ENCODE measurements around the gene ARPC1A.
"Not testable (repeated sequence)": the region's sequence is repeated elsewhere in the genome, so short reads cannot be mapped to it uniquely, and the experiment has no call there.

ARPC1A gene

GRCh38 chr7:99355098-99355497 lies 29.4 kb downstream of the ARPC1A start:
- H3K4me2 ChIP-seq (ENCODE audit: low read length): no peak overlapping the region

GRCh38 chr7:99357701-99358490 lies 32.2 kb downstream of the ARPC1A start:
- no peak overlapping the region for H4K12ac ChIP-seq (ENCODE audit: low read depth, low read length)
- no peak overlapping the region for H3K4me2 ChIP-seq (ENCODE audit: low read length)
- no peak overlapping the region for H3K14ac ChIP-seq (ENCODE audit: low read length)
- no peak overlapping the region for H3K4ac ChIP-seq (ENCODE audit: low read depth, low read length)
- no peak overlapping the region for H4K91ac ChIP-seq (ENCODE audit: low read depth, low read length)
- no peak overlapping the region for H3K4me3 ChIP-seq (ENCODE audit: low read depth, low read length)
- H3K18ac ChIP-seq (ENCODE audit: low read length): no peak overlapping the region
- no peak overlapping the region for H2AFZ ChIP-seq (ENCODE audit: insufficient read depth, low read length, poor library complexity)
- DNase-seq: no peak
- H4K8ac ChIP-seq (ENCODE audit: low read depth, low read length): no peak overlapping the region
- H2AK5ac ChIP-seq (ENCODE audit: low read length): no peak overlapping the region
- H3K27me3 ChIP-seq (ENCODE audit: insufficient read depth, low read length): no peaks in the 10 kb centered on the region
- peaks cover 3% of the 10 kb centered on the region for H3K9me3 ChIP-seq (ENCODE audit: insufficient read depth, low read depth, low read length)
- H3K23ac ChIP-seq (ENCODE audit: low read length): no peak overlapping the region
- peaks cover 50 to 62% of the 10 kb centered on the region in 2 experiments for H3K36me3 ChIP-seq (ENCODE audit: control insufficient read depth in 1 of 2, insufficient read depth in 2 of 2, low read length in 2 of 2)
- no peaks in the 10 kb centered on the region for H3K79me2 ChIP-seq (ENCODE audit: control insufficient read depth, insufficient read depth, low read length, poor library complexity)
- no peak overlapping the region for H3K27ac ChIP-seq (ENCODE audit: low read depth, low read length)
- H2BK12ac ChIP-seq (ENCODE audit: low read length): no peak overlapping the region
- H2BK5ac ChIP-seq (ENCODE audit: low read depth, low read length, poor library complexity): no peak overlapping the region
- H3K4me1 ChIP-seq (ENCODE audit: control insufficient read depth in 1 of 2, insufficient read depth in 2 of 2, low read length in 2 of 2): no peaks in the 10 kb centered on the region
- no peaks in the 10 kb centered on the region for H3K79me1 ChIP-seq (ENCODE audit: low read length)
- no peak overlapping the region for H3K9ac ChIP-seq (ENCODE audit: low read length)
- no CpG with 5 or more reads among the region's 16 CpGs for WGBS (ENCODE audit: extremely low coverage, insufficient coverage, insufficient read length)
- no peak overlapping the region for H2BK120ac ChIP-seq (ENCODE audit: insufficient read depth, low read length, poor library complexity)

More at GRCh38 chr7:99355098-99355497, 29.4 kb downstream of the ARPC1A start:
- H3K79me2 ChIP-seq (ENCODE audit: control insufficient read depth, insufficient read depth, low read length, poor library complexity): no peaks in the 10 kb centered on the region
- no peaks in the 10 kb centered on the region for H3K4me1 ChIP-seq (ENCODE audit: control insufficient read depth in 1 of 2, insufficient read depth in 2 of 2, low read length in 2 of 2)
- H3K18ac ChIP-seq (ENCODE audit: low read length): no peak overlapping the region
- no peak overlapping the region for H2AK5ac ChIP-seq (ENCODE audit: low read length)
- peaks cover 55 to 66% of the 10 kb centered on the region in 2 experiments for H3K36me3 ChIP-seq (ENCODE audit: control insufficient read depth in 1 of 2, insufficient read depth in 2 of 2, low read length in 2 of 2)
- H3K79me1 ChIP-seq (ENCODE audit: low read length): no peaks in the 10 kb centered on the region
- no CpG with 5 or more reads among the region's 7 CpGs for WGBS (ENCODE audit: extremely low coverage, insufficient coverage, insufficient read length)
- peaks cover 3% of the 10 kb centered on the region for H3K9me3 ChIP-seq (ENCODE audit: insufficient read depth, low read depth, low read length)
- H2BK5ac ChIP-seq (ENCODE audit: low read depth, low read length, poor library complexity): no peak overlapping the region
- H2BK12ac ChIP-seq (ENCODE audit: low read length): no peak overlapping the region
- no peak overlapping the region for H4K12ac ChIP-seq (ENCODE audit: low read depth, low read length)
- no peak overlapping the region for H3K4ac ChIP-seq (ENCODE audit: low read depth, low read length)
- H4K8ac ChIP-seq (ENCODE audit: low read depth, low read length): no peak overlapping the region
- H3K9ac ChIP-seq (ENCODE audit: low read length): no peak overlapping the region
- no peak overlapping the region for H2BK120ac ChIP-seq (ENCODE audit: insufficient read depth, low read length, poor library complexity)
- DNase-seq: no peak
- no peak overlapping the region for H3K27ac ChIP-seq (ENCODE audit: low read depth, low read length)
- no peak overlapping the region for H4K91ac ChIP-seq (ENCODE audit: low read depth, low read length)
- no peak overlapping the region for H3K4me3 ChIP-seq (ENCODE audit: low read depth, low read length)
- no peak overlapping the region for H3K23ac ChIP-seq (ENCODE audit: low read length)
- H3K27me3 ChIP-seq (ENCODE audit: insufficient read depth, low read length): no peaks in the 10 kb centered on the region
- no peak overlapping the region for H2AFZ ChIP-seq (ENCODE audit: insufficient read depth, low read length, poor library complexity)
- no peak overlapping the region for H3K14ac ChIP-seq (ENCODE audit: low read length)

GRCh38 chr7:99358521-99358920 lies 32.8 kb downstream of the ARPC1A start:
- H4K8ac ChIP-seq (ENCODE audit: low read depth, low read length); H4K91ac ChIP-seq (ENCODE audit: low read depth, low read length): not testable (repeated sequence)
- WGBS (ENCODE audit: extremely low coverage, insufficient coverage, insufficient read length): no CpG with 5 or more reads among the region's 15 CpGs

GRCh38 chr7:99359465-99360154 lies 33.9 kb downstream of the ARPC1A start:
- no CpG with 5 or more reads among the region's 22 CpGs for WGBS (ENCODE audit: extremely low coverage, insufficient coverage, insufficient read length)

More at GRCh38 chr7:99358521-99358920, 32.8 kb downstream of the ARPC1A start:
- H3K27me3 ChIP-seq (ENCODE audit: insufficient read depth, low read length); H3K14ac ChIP-seq (ENCODE audit: low read length); H2AK5ac ChIP-seq (ENCODE audit: low read length); H3K9ac ChIP-seq (ENCODE audit: low read length); H3K18ac ChIP-seq (ENCODE audit: low read length); H2AFZ ChIP-seq (ENCODE audit: insufficient read depth, low read length, poor library complexity); H3K23ac ChIP-seq (ENCODE audit: low read length); H2BK5ac ChIP-seq (ENCODE audit: low read depth, low read length, poor library complexity); H3K4me2 ChIP-seq (ENCODE audit: low read length); H3K27ac ChIP-seq (ENCODE audit: low read depth, low read length); H3K9me3 ChIP-seq (ENCODE audit: insufficient read depth, low read depth, low read length); H3K4me1 ChIP-seq (ENCODE audit: control insufficient read depth in 1 of 2, insufficient read depth in 2 of 2, low read length in 2 of 2); H3K4me3 ChIP-seq (ENCODE audit: low read depth, low read length); H2BK120ac ChIP-seq (ENCODE audit: insufficient read depth, low read length, poor library complexity); H2BK12ac ChIP-seq (ENCODE audit: low read length); H4K12ac ChIP-seq (ENCODE audit: low read depth, low read length); H3K79me1 ChIP-seq (ENCODE audit: low read length); H3K79me2 ChIP-seq (ENCODE audit: control insufficient read depth, insufficient read depth, low read length, poor library complexity); H3K4ac ChIP-seq (ENCODE audit: low read depth, low read length); DNase-seq: not testable (repeated sequence)
- H3K36me3 ChIP-seq (ENCODE audit: control insufficient read depth in 1 of 2, insufficient read depth in 2 of 2, low read length in 2 of 2): peaks cover 49 to 62% of the 10 kb centered on the region in 2 experiments

More at GRCh38 chr7:99359465-99360154, 33.9 kb downstream of the ARPC1A start:
- Histone ChIP-seq H4K12ac (ENCODE audit: low read depth, low read length) (no peak overlapping the region), H4K8ac (ENCODE audit: low read depth, low read length) (no peak overlapping the region), H3K79me1 (ENCODE audit: low read length) (no peaks in the 10 kb centered on the region), H3K4ac (ENCODE audit: low read depth, low read length) (no peak overlapping the region), H3K4me1 (ENCODE audit: control insufficient read depth in 1 of 2, insufficient read depth in 2 of 2, low read length in 2 of 2) (no peaks in the 10 kb centered on the region), H3K18ac (ENCODE audit: low read length) (no peak overlapping the region), H3K27me3 (ENCODE audit: insufficient read depth, low read length) (no peaks in the 10 kb centered on the region), H3K4me3 (ENCODE audit: low read depth, low read length) (no peak overlapping the region), H2BK12ac (ENCODE audit: low read length) (no peak overlapping the region), H3K36me3 (ENCODE audit: control insufficient read depth in 1 of 2, insufficient read depth in 2 of 2, low read length in 2 of 2) (peaks cover 49 to 62% of the 10 kb centered on the region in 2 experiments), H2AFZ (ENCODE audit: insufficient read depth, low read length, poor library complexity) (no peak overlapping the region), H3K23ac (ENCODE audit: low read length) (no peak overlapping the region), H4K91ac (ENCODE audit: low read depth, low read length) (no peak overlapping the region), H3K79me2 (ENCODE audit: control insufficient read depth, insufficient read depth, low read length, poor library complexity) (no peaks in the 10 kb centered on the region), H3K4me2 (ENCODE audit: low read length) (no peak overlapping the region), H2AK5ac (ENCODE audit: low read length) (no peak overlapping the region), H2BK120ac (ENCODE audit: insufficient read depth, low read length, poor library complexity) (no peak overlapping the region), H3K27ac (ENCODE audit: low read depth, low read length) (no peak overlapping the region), H3K14ac (ENCODE audit: low read length) (no peak overlapping the region), H2BK5ac (ENCODE audit: low read depth, low read length, poor library complexity) (no peak overlapping the region), H3K9me3 (ENCODE audit: insufficient read depth, low read depth, low read length) (peaks cover 3% of the 10 kb centered on the region), H3K9ac (ENCODE audit: low read length) (no peak overlapping the region)
- DNase-seq: no peak
